ENCODE data around the gene LCN1. TPM values are rescaled to one million over a fixed set of nuclear protein-coding genes. Genes with fewer than 3 reads are reported as not detected.
A peak's percentile ranks its signal among the peaks of the same experiment; 100 is the strongest.

The LCN1 gene
- total RNA-seq, 1 donor from 2014 or later: 0.60 TPM

- no peaks in the 10 kb centered on the region for H3K9me3 Mint-ChIP-seq (ENCODE audit: low read depth)
- peaks cover 8% of the 10 kb centered on the region for H3K27me3 Mint-ChIP-seq (ENCODE audit: low read depth)
- H3K36me3 Mint-ChIP-seq (ENCODE audit: low read depth): no peaks in the 10 kb centered on the region
- no peak for DNase-seq (ENCODE audit: low spot score)
- H3K4me1 Mint-ChIP-seq (ENCODE audit: low read depth): peaks cover 8% of the 10 kb centered on the region
- H3K27ac Mint-ChIP-seq (ENCODE audit: unreplicated experiment): no peak overlapping the region
- no peak overlapping the region for H3K4me3 Mint-ChIP-seq (ENCODE audit: unreplicated experiment)
- no peak for TF ChIP-seq CTCF (IDR thresholded peaks at IDR 0.05)
Observed at GRCh38 chr9:135523521-135524129, 2.4 kb downstream of the LCN1 start.

- H3K4me3 Mint-ChIP-seq (ENCODE audit: unreplicated experiment): no peak overlapping the region
- no peaks in the 10 kb centered on the region for H3K36me3 Mint-ChIP-seq (ENCODE audit: low read depth)
- no peaks in the 10 kb centered on the region for H3K9me3 Mint-ChIP-seq (ENCODE audit: low read depth)
- H3K4me1 Mint-ChIP-seq (ENCODE audit: low read depth): peaks cover 8% of the 10 kb centered on the region
- H3K27ac Mint-ChIP-seq (ENCODE audit: unreplicated experiment): no peak overlapping the region
- peaks cover 5% of the 10 kb centered on the region for H3K27me3 Mint-ChIP-seq (ENCODE audit: low read depth)
- DNase-seq (ENCODE audit: low spot score): no peak
- TF ChIP-seq CTCF (IDR thresholded peaks at IDR 0.05): no peak
Observed at GRCh38 chr9:135524130-135524861, 3.1 kb downstream of the LCN1 start.

GRCh38 chr9:135525241-135526088 is 4.2 kb downstream of the LCN1 start:
- H3K4me1 Mint-ChIP-seq (ENCODE audit: low read depth): peaks cover 4% of the 10 kb centered on the region
- no peak overlapping the region for H3K4me3 Mint-ChIP-seq (ENCODE audit: unreplicated experiment)
- H3K9me3 Mint-ChIP-seq (ENCODE audit: low read depth): peaks cover 4% of the 10 kb centered on the region
- TF ChIP-seq CTCF (IDR thresholded peaks at IDR 0.05): no peak
- H3K27me3 Mint-ChIP-seq (ENCODE audit: low read depth): peaks cover 3% of the 10 kb centered on the region
- no peaks in the 10 kb centered on the region for H3K36me3 Mint-ChIP-seq (ENCODE audit: low read depth)
- DNase-seq (ENCODE audit: low spot score): peak; percentile 90
- H3K27ac Mint-ChIP-seq (ENCODE audit: unreplicated experiment): no peak overlapping the region

GRCh38 chr9:135526089-135526729 is 5.0 kb downstream of the LCN1 start:
- Mint-ChIP-seq H3K4me1 (ENCODE audit: low read depth) (peaks cover 2% of the 10 kb centered on the region), H3K27ac (ENCODE audit: unreplicated experiment) (no peak overlapping the region), H3K36me3 (ENCODE audit: low read depth) (no peaks in the 10 kb centered on the region), H3K4me3 (ENCODE audit: unreplicated experiment) (no peak overlapping the region), H3K9me3 (ENCODE audit: low read depth) (peaks cover 4% of the 10 kb centered on the region), H3K27me3 (ENCODE audit: low read depth) (peaks cover 3% of the 10 kb centered on the region)
- no peak for TF ChIP-seq CTCF (IDR thresholded peaks at IDR 0.05)
- no peak for DNase-seq (ENCODE audit: low spot score)

All from chondrocyte (in vitro differentiated cells).